Cortex of kidney (tissue), 1 donor: Measurements from ENCODE around the gene ABCB9.

Experiments used
- DNase-seq: peaks from one replicate; lab custom pipeline; 2025; lab: John Stamatoyannopoulos, UW

Gene ABCB9

GRCh38 chr12:122994781-122995502 is 28.7 kb upstream of the ABCB9 start:
- DNase-seq, result no peak

DNA sequence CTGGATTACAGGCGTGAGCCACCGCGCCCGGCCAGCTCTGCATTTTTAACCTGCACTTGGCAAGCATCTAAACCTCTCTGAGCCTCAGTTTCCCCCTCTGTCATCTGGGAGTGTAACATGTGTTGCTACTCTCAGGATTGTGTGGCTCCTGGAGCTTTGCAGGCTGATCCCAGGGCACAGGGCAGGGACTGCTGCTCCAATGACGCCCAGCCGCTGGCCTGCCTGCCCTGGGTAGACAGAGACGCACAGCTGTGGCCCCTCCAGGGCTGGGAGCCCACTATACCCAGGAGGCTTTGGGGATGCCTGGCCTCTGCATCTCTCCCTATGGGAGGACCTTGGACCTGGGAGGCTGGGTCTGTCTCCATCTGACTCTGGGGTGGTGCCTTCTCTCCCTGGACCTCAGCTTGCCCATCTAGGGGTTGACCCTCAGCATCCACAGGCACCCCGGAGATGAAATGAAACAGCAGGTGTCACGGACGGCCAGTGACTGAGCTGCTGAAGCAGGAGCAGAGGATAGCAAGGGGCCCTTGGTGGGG is 27.9 kb upstream of the ABCB9 start:
- DNase-seq, result no peak

GRCh38 chr12:122992386-122992785 is 26.1 kb upstream of the ABCB9 start:
- no peak for DNase-seq

GRCh38 chr12:122991623-122992275 is 25.5 kb upstream of the ABCB9 start:
- no peak for DNase-seq

DNA sequence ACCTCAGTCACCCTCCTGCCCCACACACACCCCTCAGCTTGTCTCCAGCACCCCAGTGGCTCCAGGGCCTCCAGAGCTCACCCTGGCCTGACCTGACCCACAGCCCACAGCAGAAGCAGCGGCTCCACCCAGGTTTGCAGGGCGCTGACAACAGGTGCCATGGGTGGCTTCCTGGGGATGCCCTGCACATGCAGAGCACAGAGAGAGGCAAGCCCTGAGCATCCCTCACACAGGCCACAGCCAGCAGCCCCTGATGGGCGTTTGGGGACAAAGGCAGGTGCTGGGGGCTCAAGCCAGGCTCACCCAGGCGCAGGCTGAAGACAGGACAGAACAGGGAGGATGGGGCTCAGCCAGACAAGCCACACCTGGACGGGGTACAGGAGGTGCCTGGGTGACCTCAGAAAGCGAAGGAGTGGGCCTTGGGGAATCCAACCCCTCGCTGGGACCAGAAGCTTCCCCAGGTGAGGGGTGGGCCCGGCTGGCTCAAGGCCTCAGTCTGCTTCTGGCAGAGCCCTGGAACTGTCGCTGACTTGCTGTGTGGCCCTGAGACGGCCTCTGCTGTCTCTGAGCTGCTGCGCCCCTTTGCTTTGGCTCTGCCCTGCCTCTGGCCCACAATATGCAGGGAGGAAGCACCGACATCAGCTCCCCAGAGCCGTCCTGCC is 24.8 kb upstream of the ABCB9 start:
- DNase-seq, result no peak

- DNase-seq, result no peak
Observed at GRCh38 chr12:122990561-122990960, 24.3 kb upstream of the ABCB9 start.

- no peak for DNase-seq
Observed at GRCh38 chr12:122989874-122990419, 23.7 kb upstream of the ABCB9 start.

DNA sequence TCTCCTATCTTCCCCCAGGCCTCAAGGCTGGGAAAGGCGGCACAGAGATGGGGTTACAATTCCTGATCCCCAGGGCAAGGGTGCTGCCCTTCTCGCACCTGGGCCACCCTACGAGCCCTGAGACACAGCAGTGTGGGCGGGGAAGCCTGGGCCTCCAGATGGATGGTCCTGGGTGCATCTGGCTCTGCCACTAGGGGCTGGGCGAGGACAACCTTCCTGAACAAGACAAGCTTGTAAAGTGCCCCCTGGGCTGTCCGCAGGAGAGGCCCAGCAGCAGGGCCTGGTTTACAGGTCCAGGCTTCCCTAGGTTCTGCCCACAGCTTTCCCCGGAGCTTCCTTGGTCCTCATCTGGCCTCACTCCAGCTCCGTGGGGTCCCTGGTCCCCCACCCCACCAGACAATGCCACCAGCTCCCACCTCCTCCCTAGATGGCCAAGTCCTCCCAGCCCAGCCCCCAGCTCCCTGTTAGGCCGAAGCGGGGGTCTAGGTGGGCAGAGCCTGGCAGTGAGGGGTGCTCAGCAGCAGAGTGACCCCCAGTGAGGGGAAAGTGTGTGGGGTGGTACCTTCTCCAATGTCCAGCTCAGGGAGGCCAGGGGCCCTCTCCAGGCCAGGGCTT is 23.1 kb upstream of the ABCB9 start:
- DNase-seq, result no peak

DNA sequence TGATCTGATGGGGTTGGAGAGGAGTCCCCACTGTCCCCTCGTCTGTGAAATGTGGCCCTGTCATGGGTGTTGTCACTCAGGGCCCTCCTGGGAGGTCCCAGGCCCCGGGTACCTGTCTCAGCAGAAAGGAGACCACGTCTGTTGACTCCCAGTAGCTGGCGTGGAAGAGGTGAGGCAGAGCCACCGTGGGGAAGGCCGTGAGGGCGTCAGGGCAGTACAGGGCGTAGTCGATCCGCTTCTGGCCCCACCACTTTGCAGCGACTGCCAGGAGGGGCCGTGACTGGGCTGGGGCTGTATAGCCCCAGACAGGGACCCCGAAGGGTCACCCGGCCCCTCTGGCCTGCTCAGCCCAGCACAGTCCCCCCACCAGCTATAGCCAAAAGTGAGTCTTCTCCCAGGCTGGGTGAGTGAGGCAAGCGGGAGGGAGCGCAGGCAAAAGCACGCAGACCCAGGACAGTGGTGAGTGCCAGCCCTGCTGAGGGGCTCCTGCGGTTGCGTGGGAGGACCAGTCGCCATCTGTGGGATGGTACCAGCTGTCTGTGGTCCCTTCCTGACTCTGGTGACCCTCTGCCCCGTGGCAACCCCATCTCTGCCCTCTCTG is 22.4 kb upstream of the ABCB9 start:
- no peak for DNase-seq

DNA sequence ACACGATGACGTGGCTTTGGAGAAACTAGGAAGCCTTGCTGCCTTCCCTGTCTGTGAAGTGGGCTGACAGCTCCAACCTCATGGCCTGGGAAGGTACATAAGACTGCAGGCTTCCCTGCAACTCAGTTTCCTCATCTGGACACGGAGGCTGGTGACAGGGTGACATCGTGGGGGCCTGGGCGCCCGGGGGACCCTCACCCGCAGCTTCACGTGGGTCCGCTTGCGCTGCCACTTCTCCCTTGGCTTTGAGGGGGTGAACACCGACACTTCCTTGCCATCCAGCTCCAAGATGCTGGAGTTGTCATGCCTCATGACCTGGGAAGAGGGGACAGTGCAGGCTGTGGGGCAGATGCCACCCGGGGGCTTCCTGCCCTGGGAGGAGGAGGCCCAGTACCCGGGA is 21.8 kb upstream of the ABCB9 start:
- no peak for DNase-seq

- no peak for DNase-seq
Observed at GRCh38 chr12:122987086-122987951, 21.1 kb upstream of the ABCB9 start.

GRCh38 chr12:122986258-122986871 is 20.1 kb upstream of the ABCB9 start:
- no peak for DNase-seq

GRCh38 chr12:122985338-122986257 is 19.3 kb upstream of the ABCB9 start:
- no peak for DNase-seq

- no peak for DNase-seq
Observed at GRCh38 chr12:122984612-122985337, 18.5 kb upstream of the ABCB9 start.

DNA sequence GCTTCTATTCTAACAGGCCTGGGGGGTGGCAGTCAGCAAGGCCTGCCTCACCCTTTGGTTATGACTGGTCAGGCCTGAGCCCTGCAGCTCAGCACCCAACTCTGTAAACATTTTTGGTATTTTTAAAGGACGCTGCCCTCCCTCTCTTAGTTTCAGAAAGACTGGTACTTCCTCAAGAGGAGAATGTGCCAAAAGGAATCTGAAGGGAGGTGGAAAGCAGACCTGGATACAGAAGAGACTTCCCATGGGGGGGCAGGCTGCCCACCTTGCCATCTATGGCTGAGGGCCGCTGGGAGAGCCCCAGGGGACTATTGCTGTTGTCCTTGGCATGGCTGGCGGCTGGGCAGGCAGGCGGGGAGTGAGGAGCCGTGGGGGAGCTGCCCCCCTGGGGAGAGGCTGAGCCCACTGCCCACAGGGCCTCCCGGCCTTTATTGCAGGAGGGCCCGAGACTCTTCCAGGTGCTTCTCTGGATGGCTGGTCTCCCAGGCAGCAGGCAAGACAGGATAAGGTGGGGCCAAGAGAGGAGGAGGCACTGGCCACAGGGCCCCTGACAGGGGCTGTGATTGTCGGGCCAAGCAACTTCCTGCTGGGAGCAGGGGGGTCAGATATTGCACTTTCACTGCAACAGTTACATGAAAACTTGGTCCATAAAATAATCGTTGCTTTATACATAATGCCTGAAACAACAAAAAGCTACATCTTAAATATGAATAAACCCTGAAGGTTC is 17.7 kb upstream of the ABCB9 start:
- no peak for DNase-seq

GRCh38 chr12:122982963-122983788 is 16.9 kb upstream of the ABCB9 start:
- no peak for DNase-seq

DNA sequence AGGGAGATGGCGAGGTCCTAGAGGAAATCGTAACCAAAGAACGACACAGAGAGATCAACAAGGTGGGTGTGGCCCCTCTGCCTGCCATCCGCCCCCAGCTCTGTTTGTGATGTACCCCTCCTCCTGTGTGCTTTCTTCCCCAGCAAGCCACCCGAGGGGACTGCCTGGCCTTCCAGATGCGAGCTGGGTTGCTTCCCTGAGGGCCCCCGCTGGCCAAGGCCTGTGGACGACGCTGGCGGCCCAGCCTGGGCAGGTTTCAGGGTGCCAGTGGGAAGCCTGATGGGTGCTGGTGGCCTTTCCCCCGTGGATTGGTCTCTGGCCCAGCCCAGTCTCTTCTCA is 16.2 kb upstream of the ABCB9 start:
- no peak for DNase-seq
